ENCODE measurements around the gene KDM4B.
A peak's percentile ranks its signal among the peaks of the same experiment; 100 is the strongest.

KDM4B gene

DNA sequence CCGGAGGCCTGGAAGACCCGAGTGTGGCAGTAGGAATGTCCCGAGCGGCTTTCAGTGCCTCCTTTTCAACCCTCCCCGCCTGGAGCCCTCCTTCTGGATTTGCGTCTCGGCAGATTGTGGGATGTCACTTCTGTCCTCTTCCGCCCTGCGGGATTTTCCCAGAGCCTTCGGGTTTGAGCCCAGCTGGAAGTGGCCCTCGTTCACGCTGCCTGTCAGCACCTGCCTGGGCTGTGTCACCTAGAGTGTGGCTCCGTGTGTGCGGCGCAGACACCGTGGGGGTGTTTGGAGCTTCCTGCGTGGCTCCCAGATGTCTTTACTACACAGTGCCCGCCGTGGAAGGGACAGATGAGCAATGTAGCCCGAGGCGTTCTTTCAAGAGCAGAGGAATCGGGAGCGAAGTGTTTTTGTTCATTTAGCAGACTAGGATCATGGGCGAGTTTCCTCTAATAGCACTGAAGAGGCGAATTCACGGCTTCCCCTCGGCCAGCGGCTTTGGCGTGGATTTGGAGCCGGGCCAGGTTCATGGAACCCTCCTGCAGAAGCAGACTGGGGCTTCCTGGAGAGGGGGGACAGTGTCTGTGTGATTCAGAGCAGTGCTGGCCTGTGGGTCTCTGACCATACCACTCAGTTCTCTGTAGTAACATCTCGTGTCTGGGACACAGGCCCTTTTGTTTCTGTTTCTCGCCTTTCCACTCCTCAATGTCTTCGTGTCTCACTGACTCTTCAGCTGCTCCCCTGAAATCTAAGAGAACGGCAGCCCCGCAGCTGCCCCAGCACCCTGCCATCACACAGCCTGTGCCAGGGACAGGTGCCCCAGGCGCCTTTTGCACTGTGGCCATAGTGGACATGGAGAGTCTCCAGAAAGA lies 68.0 kb downstream of the KDM4B start:
- DNase-seq, result no peak

DNA sequence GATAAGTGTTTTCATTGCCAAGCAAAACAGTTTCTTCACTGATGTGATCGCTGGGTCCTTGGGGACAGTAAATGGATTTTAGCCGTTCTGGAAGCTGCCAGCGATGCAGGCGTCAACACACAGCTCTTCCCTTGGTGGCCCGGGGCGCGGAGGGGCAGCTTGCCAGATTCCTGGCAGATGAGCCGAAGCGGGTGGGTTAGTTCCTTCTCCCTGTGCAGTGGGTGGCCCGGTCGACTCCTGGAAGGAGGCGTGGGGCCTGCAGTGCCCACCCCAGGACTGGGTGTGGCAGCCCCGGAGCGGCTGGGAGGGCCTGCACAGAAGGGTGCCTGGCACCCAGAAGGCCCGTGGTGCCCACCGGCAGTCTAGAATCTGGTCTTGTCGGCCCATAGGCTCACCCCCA lies 69.0 kb downstream of the KDM4B start:
- DNase-seq, result no peak

DNA sequence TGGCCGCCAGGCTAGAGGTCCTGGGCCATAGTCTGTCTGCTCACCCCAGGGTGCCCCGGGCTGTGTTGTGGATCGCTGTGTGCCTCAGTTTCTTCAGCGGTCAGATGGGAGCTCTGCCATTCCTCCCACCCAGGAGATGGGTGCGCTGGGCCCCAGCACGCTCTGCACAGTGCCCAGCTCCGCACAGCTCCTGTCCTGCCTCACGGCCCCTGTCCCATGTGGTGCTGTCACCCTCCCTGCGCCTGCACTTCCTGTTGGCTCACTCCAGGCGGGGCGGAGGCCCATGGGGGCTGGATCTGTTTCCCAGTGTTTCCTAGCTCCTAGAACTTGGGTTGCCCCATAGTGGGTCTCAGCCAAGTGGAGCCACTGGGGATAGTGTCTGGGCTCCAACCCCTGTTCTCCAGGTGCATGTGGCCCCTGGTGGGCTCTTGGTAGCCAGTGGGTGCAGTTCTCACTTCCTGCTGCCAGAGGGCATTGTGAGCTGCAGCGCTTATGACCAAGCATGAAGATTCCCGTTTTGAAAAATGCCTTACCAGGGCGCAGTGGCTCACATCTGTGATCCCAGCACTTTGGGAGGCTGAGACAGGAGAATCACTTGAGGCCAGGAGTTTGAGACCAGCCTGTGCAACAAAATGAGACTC lies 69.8 kb downstream of the KDM4B start:
- no peak for DNase-seq

DNA sequence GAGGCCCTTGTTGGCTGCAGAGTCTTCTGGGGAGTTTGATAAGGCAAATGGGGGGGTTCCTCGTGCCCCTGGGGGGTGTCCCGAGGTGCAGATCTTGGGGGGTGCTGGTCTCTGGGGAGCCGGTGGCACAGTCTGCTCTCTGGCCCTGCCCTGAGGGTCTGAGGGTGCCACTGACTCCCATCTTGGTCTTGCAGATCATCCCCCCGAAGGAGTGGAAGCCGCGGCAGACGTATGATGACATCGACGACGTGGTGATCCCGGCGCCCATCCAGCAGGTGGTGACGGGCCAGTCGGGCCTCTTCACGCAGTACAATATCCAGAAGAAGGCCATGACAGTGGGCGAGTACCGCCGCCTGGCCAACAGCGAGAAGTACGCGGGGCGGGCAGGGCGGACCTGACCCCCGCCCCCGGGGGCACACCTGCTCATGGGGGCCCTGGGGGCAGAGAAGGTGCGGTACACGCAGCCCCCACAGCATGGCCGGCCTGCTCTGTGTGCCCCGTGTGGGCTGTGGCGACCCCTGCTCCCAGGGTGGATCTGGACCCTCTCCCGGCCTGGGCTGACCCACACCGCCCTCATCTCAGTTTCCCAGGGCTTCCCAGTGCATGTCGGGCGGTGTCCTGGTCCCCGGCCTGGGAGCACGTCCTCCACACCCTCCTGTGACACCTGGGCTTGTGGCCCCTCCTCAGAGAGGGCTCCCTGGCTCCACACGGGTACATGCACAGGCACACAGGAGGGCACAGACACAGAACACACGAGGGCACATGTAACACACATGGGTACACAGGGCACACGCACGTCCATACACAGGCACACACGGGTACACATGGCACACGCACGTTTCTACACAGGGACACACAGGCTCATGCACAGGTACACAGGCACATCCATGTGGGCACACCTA lies 71.0 kb downstream of the KDM4B start:
- DNase-seq, result no peak

DNA sequence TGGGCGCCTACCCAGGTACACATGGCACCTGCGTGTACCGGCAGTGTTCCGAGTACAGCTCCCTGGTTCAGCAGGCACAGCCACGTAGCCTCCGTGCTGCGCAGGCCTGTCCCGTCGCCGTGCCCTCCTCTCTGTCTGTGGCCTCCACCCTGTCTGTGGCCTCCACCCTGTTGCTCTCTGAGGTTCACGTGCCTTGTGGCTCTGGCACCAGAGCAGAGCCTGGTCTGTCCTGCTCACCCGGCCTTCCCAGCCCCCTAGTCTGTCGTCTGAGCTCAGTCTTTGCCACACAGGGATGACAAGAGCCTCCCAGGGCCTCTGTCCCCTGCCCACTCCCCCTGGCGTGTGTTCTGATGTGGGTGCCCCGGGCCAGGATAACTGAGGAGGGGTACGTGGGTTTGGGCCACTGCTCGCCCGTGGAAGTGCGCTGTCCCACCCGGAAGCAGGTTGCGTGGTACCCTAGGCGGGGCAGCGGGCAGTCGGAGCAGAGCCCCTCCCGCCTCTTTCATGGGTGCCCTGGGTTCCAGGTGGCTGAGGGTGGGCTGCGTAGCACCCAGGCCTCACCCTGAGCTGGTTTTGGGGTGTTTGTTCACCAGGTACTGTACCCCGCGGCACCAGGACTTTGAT lies 71.7 kb downstream of the KDM4B start:
- no peak for DNase-seq

DNA sequence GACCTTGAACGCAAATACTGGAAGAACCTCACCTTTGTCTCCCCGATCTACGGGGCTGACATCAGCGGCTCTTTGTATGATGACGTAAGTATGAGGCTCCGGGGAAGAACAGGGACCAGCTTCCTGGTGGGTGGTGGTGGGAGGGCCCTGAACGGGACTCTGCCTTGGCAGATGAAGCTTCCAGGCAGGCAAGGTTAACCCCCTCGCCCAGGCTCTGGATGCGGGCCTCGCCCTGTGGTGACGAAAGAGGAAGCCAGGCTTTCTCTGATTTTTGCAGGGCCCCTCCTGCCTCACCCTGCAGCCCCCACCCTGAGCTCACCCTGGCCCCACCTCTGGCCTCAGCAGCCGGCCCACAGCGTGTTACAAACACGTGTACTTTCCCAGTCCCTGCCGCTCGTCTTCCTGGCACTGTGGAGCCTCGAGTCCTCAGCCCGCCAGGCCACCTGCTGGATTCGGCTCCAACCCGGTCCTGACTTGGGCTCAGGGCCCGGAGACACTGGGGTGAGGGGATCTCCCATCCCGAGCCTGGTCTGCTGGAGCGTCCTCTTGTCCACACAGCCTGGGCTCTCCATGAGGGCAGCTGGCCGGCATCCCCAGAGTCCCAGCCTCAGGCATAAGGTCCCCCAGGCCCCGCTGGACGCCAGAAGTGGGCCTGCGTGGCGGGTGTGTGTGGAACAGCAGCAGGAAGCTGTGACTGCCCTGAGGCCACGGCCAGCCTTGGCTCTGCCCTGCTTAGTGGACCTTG lies 72.4 kb downstream of the KDM4B start:
- DNase-seq, result no peak

DNA sequence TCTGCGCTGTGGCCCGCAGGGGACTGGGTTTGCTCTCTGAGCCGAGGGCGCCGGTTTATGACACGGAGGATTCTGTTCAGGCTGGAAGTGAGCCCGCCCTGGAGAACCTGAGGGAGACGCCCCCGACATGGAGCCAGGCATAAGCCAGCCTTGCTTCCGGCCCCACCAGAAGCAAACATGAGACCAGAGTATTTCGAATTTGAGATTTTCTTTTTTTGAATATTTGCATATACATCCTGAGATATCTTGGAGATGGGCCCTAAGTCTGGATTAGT lies 72.9 kb downstream of the KDM4B start:
- no peak for DNase-seq

DNA sequence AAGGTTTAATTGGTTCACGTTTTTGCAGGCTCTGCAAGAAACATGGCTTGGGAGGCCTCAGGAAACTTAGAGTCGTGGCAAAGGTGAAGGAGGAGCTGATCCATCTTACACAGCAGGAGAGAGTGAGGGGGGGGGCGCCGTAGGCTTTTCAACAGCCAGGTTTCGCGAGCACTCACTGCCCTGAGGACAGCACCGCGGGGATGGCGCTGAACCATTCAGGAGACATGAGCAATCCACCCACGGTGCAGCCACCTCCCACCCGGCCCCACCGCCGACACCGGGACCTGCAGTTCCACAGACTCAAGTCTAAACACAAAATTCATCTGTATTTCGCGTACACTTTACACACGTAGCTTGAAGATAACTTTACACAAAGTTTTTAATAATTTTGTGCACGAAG lies 73.6 kb downstream of the KDM4B start:
- no peak for DNase-seq

DNA sequence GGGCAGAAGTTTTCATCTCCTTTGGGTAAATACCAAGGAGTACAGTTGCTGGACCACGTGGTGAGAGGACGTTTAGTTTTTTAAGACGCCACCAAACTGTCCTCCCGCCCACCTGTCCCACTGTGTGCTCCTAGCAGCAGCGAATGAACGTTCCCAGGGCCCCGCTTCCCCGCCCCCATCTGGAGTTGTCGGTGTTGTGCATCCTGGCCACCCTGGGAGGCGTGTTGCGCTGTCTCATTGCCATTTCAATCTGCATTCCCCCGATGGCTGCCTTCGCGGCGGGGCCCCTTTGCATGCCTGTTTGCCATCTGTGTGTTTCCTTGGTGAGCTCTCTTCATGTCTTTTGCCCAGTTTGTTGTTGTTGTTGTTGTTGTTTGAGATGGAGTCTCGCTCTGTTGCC lies 76.1 kb downstream of the KDM4B start:
- no peak for DNase-seq

DNA sequence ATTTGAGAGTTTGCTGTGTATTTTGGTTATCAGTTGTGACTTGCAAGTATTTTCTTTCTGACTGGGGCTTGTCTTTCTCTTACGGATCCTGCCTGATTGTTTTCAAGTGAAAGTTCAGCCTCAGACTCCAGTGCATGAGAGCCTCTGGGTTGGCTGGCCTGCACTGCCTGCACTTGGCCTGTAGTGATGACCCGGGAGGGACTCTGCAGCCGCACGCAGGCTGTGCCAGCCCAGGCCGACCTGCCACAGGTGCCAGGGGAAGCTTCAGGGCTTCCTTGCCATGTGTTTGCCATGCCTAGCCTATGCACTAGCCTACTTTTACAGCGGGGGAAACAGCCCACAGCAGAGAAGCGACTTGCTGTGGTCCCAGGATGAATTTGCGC lies 77.0 kb downstream of the KDM4B start:
- no peak for DNase-seq

DNA sequence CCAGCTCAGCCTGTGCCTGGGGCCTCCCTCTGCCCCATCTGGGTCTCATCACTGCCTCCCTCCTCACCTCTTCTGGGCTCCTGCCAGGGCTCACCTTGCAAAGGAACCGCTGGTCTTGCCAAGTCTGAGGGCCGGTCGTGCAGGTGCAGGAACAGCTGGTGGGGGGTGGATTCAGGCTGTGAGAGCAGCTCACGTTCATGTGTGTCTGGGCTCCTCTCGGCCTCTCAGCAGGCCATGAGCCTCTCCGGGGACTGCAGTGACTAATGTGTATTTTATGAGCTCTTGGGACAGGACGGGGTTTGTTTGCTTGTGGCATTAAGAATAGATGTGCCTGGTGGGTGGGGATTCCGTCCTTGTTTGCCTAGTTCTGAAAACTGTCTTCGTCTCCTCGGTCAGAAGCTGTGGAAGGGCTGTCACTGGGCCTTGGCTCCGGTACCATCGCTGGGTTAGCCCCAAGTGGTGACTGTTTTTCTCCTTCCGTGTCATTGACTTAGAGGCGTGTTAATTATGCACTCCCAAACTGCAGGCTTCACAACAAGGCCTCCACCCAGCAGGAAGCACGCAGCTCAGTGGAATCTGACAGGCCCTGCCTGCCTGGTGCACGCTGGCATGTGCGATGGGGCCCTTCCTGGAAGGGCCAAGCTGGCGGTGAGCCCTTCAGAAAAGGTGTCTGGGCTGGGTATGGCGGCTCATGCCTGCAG lies 77.6 kb downstream of the KDM4B start:
- DNase-seq, result no peak

DNA sequence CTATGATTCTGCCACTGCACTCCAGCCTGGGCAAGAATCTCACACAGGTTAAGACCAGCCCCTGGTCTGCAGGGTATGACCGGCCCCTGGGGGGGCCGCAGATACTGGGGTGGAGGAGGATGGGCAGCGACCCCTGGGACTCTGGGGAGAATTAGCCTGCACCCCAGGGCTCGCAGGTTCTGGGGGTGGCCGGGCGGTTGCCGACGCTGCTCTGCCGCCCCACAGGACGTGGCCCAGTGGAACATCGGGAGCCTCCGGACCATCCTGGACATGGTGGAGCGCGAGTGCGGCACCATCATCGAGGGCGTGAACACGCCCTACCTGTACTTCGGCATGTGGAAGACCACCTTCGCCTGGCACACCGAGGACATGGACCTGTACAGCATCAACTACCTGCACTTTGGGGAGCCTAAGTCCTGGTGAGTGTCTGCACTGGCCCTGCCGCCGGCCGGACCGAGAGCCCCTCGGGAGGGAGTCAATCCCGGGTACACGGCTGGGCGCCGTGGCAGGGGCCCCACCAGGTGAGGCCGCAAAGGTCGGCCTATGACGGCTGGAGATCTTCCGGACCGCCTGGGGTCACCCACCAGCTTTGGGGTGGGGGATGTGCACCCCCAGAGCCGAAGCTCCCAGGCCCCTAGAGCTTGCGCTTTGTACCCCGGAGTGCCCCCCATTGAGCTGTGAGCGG lies 78.5 kb downstream of the KDM4B start:
- no peak for DNase-seq

DNA sequence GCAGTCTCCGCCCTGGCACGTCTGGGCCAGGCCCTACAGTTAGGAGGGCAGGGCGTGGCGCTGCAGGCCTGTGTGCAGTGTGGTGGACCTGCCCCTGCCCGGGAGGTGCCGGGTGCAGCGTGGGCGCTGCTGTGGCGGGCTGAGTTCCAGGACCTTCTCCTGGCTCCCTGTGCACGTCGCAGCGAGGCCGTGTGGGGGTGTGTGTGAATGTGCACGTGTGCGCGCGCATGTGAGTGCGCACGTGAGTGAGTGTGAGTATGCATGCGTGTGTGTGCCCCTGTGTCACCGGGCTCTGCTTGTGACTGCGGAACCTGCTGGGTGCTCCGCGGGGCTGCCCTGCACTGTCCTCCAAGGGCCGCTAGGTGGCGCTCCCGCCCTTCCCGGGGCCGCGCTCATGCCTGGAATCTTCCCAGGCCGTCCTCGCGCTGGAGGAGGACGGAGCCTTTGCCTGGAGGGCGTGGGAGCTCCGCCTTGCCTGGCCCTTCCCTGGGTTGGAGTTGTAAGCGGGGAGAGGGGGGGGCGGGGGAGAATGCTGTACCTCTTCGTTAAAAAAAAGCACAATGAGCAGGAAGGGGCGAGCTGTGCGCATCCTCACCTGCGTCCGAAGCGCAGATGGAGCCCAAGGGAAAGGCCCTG lies 79.3 kb downstream of the KDM4B start:
- DNase-seq, result peak; percentile 53

DNA sequence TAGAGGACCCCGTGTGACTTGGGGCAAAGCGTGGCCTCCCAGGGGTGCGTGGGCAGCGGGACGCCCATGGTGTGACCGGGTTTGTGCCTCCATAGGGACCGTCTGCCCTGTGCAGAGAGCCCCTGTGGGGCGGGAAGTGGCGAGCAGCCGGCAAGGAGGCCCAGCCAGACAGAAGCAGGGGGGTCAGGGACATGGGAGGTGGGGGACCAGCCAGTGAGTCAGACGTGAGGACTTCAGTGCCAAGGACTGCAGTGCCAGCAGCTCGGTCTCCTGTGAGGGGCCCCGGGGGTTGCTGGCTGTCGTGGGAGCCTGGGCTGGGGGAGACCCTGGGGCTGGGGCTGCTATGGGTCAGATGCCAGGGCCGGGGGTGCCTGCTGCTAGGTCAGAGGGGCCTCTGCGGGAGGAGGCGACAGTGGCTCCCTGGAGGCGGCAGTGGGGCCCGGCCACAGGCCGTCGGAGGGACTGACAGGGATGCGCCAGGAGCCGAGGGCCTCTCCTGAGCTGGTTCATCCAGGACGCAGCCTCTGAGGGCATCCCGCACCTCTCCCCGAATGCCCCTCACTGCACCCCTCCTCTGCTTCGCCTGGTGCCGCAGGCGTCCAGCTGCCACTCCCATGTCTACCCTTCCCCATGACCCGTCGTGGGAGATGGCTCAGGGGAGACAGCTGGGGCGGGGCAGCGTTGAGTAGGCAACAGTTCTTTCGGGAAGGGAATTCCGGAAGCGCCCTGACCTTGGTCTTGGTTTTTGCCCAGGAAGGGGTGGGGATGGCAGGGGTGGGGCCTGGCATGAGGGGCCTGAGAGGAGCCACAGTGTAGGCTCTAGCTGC lies 80.0 kb downstream of the KDM4B start:
- DNase-seq, result no peak

DNA sequence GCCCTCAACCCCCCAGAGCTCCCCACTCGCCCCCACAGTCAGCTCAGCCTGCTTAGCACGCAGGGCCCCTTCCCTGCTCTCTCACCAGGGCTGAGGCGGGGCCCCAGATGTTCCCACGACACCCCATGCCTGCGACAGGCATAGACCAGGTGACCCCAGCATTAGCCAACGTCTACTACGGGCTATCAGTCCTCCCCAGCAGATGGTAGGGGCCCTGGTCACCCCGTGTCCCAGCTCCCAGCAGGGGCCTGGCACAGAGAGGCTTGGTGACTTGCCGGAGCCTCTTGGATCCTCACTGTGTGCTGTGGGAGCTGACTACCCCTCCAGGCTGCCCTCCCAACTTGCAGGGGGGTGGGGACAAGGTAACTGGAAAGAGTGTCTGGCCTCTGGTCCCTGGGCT lies 80.6 kb downstream of the KDM4B start:
- no peak for DNase-seq

DNA sequence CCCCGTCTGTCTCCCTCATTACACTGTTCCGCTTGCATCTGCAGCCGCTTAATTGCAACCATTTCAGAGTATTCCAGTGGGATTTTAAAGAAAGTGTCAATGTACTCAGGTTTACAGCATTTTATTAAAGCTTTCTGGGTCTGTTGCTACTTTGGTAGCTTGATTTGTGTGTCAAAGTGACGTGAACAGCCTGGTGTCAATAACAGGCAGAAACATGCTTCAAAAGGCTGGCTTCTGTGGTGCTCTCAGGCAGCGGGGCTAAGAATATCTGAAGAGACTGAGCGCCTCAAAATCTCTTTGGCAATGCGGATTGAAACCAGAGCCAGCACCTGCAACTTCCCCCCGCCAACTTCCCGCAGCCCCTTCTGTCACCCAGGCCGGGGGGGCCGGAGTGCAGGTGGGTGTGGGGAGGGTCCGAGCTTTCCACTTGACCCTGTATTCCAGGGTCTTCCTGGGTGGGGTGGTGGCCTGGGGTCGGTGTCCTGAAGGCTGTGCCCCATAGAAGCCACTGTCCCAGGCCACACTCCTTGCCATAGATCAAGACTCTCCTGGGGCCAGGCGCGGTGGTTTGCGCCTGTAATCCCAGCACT lies 81.2 kb downstream of the KDM4B start:
- DNase-seq, result no peak

DNA sequence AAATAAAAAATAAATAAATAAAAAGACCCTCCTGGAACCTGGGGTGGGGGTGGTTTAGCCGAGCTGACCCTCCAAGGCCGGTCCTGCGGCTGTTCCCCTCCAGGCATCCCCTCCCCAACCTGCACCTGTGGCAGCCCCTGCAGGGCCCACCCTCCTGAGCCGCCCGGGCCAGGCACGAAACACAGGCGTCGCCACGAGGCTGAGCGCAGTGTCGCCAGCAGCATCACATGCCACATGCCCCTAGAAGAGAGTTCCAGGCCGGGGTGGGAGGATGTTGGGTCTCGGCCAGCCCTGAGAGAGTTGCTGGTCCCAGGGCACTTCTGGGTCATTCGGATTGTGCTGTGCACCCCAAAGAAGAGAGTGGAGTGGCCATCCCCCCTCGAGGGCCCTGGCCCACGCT lies 82.0 kb downstream of the KDM4B start:
- DNase-seq, result no peak

DNA sequence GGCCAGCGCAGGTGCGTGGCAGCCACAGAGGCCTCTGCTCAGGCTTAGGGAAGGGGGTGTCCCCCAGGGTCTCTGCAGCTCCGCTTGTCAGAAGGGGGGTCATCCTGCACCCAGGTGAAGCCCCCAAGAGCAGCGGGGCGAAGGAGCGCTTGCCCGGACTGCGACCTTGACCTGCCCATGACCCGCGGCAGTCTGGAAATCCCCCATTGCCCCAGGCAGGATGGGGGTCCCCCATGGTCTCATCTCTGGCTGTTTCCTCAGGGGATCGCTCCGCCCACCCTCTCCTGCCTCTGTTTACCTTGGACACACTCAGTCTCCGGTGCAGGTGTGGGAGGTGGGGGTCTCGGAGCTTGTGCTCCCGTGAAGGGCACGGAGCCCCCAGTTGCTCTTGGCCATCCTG lies 82.7 kb downstream of the KDM4B start:
- DNase-seq, result no peak

DNA sequence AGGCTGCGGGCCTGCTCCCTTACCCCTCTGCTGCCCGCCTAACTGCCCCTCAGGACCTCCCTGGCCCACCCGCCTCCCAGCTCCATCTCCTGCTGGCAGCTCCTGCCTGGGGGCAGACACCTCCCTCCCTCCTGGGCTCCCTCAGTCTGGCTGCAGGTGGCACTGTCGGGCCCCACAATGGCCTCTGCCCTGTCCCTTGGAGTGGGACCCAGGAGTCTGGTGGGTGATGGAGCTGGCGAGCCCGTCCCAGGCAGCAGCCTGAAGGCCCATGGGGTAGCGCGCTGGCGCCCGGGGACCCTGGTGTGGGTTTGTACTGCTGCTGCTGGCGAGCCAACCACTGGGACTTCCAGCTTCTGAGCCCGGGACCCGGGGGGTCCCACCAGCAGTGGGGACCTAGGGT lies 83.6 kb downstream of the KDM4B start:
- no peak for DNase-seq

Measured in stimulated activated CD4-positive, alpha-beta T cell treated with anti-CD3 and anti-CD28 coated beads, Interleukin-1b, Interleukin-23, amount 100 ng/mL, for 48 hours (primary cell).